Measurements from ENCODE around the gene DNAJC7.

DNA sequence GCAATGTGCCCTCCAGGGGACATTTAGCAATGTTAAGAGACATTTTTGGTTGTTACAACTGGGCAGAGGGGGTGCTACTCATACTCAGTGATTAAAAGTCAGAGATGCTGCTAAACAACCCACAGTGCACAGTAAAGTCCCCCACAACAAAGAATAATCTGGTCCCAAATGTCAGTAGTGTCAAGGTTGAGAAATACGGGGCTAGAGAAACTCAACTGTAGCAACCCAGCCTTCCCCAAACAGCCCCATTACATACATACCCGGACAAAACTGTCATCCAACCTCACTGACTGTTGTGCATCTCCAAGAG lies 20.4 kb downstream of the DNAJC7 start:
- TF ChIP-seq, protein P1, sequence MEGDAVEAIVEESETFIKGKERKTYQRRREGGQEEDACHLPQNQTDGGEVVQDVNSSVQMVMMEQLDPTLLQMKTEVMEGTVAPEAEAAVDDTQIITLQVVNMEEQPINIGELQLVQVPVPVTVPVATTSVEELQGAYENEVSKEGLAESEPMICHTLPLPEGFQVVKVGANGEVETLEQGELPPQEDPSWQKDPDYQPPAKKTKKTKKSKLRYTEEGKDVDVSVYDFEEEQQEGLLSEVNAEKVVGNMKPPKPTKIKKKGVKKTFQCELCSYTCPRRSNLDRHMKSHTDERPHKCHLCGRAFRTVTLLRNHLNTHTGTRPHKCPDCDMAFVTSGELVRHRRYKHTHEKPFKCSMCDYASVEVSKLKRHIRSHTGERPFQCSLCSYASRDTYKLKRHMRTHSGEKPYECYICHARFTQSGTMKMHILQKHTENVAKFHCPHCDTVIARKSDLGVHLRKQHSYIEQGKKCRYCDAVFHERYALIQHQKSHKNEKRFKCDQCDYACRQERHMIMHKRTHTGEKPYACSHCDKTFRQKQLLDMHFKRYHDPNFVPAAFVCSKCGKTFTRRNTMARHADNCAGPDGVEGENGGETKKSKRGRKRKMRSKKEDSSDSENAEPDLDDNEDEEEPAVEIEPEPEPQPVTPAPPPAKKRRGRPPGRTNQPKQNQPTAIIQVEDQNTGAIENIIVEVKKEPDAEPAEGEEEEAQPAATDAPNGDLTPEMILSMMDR (IDR thresholded peaks at IDR 0.05) = no peak
- no peak for TF ChIP-seq POLR2A (IDR thresholded peaks at IDR 0.05)
